Measurements from ENCODE around the gene CORO2B.

- TF ChIP-seq CTCF (IDR thresholded peaks at IDR 0.05) (no peak), POLR2A (IDR thresholded peaks at IDR 0.05) (no peak)
Measured at GRCh38 chr15:68553314-68553993, 25.3 kb upstream of the CORO2B start.

Measured in Peyer's patch (tissue), 4 donors.